Hepatocyte (in vitro differentiated cells): Measurements from ENCODE around the gene NDUFS7. TPM values are rescaled to one million over a fixed set of nuclear protein-coding genes. Genes with fewer than 3 reads are reported as not detected.

Experiments
- DNase-seq: peaks from one replicate; pipeline ENCODE4 v3.0.0-alpha.2; 2016; ENCODE audit warnings: low spot score
- H2AFZ ChIP-seq: fragments of 200-600 bp; sonication (generic); 2 replicates; pipeline ENCODE4 v1.6.0; 2016; ENCODE audit warnings: antibody characterized with exemption, mild to moderate bottlenecking
- H3K27ac ChIP-seq: fragments of 200-600 bp; sonication (generic); 2 replicates; pipeline ENCODE4 v1.5.1; 2016; ENCODE audit warnings: mild to moderate bottlenecking
- H3K27me3 ChIP-seq: fragments of 200-600 bp; sonication (generic); 2 replicates; pipeline ENCODE4 v1.6.1; 2016
- H3K36me3 ChIP-seq: fragments of 200-600 bp; sonication (generic); replicated peaks from 2 replicates; pipeline ENCODE4 v1.5.1; 2016; ENCODE audit warnings: low read depth; ENCODE audit not compliant: insufficient read depth
- H3K4me1 ChIP-seq: fragments of 200-600 bp; sonication (generic); 2 replicates; pipeline ENCODE4 v1.5.1; 2016; ENCODE audit warnings: mild to moderate bottlenecking, moderate library complexity; ENCODE audit not compliant: insufficient read depth
- H3K4me2 ChIP-seq: fragments of 200-600 bp; sonication (generic); 2 replicates; pipeline ENCODE4 v1.6.0; 2016
- H3K4me3 ChIP-seq: fragments of 200-600 bp; sonication (generic); 2 replicates; pipeline ENCODE4 v1.5.1; 2016; ENCODE audit warnings: mild to moderate bottlenecking
- H3K79me2 ChIP-seq: fragments of 200-600 bp; sonication (generic); 2 replicates; pipeline ENCODE4 v1.6.0; 2017; ENCODE audit warnings: mild to moderate bottlenecking
- H3K9me2 ChIP-seq: fragments of 200-600 bp; sonication (generic); replicated peaks from 2 replicates; pipeline ENCODE4 v1.6.0; 2017; ENCODE audit warnings: mild to moderate bottlenecking; ENCODE audit not compliant: insufficient read depth
- H3K9me3 ChIP-seq: fragments of 200-600 bp; sonication (generic); 2 replicates; pipeline ENCODE4 v1.5.1; 2016; ENCODE audit warnings: low read depth, mild to moderate bottlenecking
- H4K20me1 ChIP-seq: fragments of 200-600 bp; sonication (generic); 2 replicates; pipeline ENCODE4 v1.6.0; 2016; ENCODE audit warnings: mild to moderate bottlenecking; ENCODE audit not compliant: insufficient read depth, poor library complexity, severe bottlenecking
- CTCF ChIP-seq: fragments of 200-600 bp; sonication (generic); IDR thresholded peaks from 2 replicates; pipeline ENCODE4 v1.5.1; 2016; ENCODE audit warnings: antibody characterized with exemption, mild to moderate bottlenecking; ENCODE audit not compliant: poor library complexity
- EZH2 ChIP-seq: fragments of 200-600 bp; sonication (generic); IDR thresholded peaks from 2 replicates; pipeline ENCODE4 v1.6.1; 2016; ENCODE audit warnings: antibody characterized with exemption, mild to moderate bottlenecking, borderline replicate concordance
- EZH2phosphoT487 ChIP-seq: fragments of 200-600 bp; sonication (generic); IDR thresholded peaks from one replicate; pipeline ENCODE4 v1.6.1; 2018; ENCODE audit warnings: antibody characterized with exemption, mild to moderate bottlenecking, low read depth, moderate library complexity; ENCODE audit not compliant: unreplicated experiment, severe bottlenecking
- WGBS: methylation state at CpG from one replicate; pipeline ENCODE4 v1.1.6; 2016; ENCODE audit warnings: low lambda C conversion rate; ENCODE audit errors: missing lambda C conversion rate; 5-methylcytosine and 5-hydroxymethylcytosine counted together
- polyA plus RNA-seq: library from polyadenylated mRNA; unstranded; fragments of >200 nt; fragmentation: Nextera tagmentation; extraction: Ambion mirVana; gene quantifications from 2 replicates; pipeline ENCODE4 v1.2.1, GENCODE V29; 2016
- total RNA-seq: library from RNA; depleted of rRNA; stranded (reverse); fragments of >200 nt; gene quantifications from 2 replicates; pipeline ENCODE4 v1.2.3, GENCODE V29; 2014

NDUFS7 gene
- total and polyA plus RNA-seq, 2 experiments from 2014 or later: 81.6 to 276 TPM

GRCh38 chr19:1433119-1434039, 49.7 kb downstream of the NDUFS7 start:
- WGBS: 95% methylated on average over 44 of the region's 47 CpGs
- H3K79me2 ChIP-seq: peaks cover 18% of the 10 kb centered on the region
- no peaks in the 10 kb centered on the region for H4K20me1 ChIP-seq
- H3K9me2 ChIP-seq: no peaks in the 10 kb centered on the region
- H3K27me3 ChIP-seq: no peaks in the 10 kb centered on the region
- no peaks in the 10 kb centered on the region for H3K9me3 ChIP-seq
- no peak for TF ChIP-seq EZH2phosphoT487
- TF ChIP-seq EZH2: no peak
- TF ChIP-seq CTCF: no peak
- no peak overlapping the region for H2AFZ ChIP-seq
- no peak overlapping the region for H3K4me3 ChIP-seq
- no peaks in the 10 kb centered on the region for H3K36me3 ChIP-seq
- H3K4me1 ChIP-seq: peaks cover 5% of the 10 kb centered on the region
- no peak overlapping the region for H3K4me2 ChIP-seq
- no peak overlapping the region for H3K27ac ChIP-seq
- DNase-seq: no peak

- 96% methylated on average over 17 of the region's 17 CpGs for WGBS
- Histone ChIP-seq H3K4me3 (no peak overlapping the region), H3K79me2 (peaks cover 23% of the 10 kb centered on the region), H4K20me1 (peaks cover 2% of the 10 kb centered on the region), H3K27me3 (no peaks in the 10 kb centered on the region), H3K9me3 (no peaks in the 10 kb centered on the region), H3K4me2 (no peak overlapping the region), H3K4me1 (peaks cover 5% of the 10 kb centered on the region), H2AFZ (no peak overlapping the region), H3K9me2 (no peaks in the 10 kb centered on the region), H3K27ac (no peak overlapping the region), H3K36me3 (no peaks in the 10 kb centered on the region)
- no peak for TF ChIP-seq EZH2
- no peak for TF ChIP-seq EZH2phosphoT487
- TF ChIP-seq CTCF: no peak
- no peak for DNase-seq
Measured at GRCh38 chr19:1434040-1434366, 50.3 kb downstream of the NDUFS7 start.

- H3K4me1 ChIP-seq: peaks cover 6% of the 10 kb centered on the region
- no peaks in the 10 kb centered on the region for H3K36me3 ChIP-seq
- no peaks in the 10 kb centered on the region for H3K9me2 ChIP-seq
- no peak overlapping the region for H3K27ac ChIP-seq
- no peaks in the 10 kb centered on the region for H3K9me3 ChIP-seq
- peaks cover 23% of the 10 kb centered on the region for H3K79me2 ChIP-seq
- no peak for TF ChIP-seq EZH2
- TF ChIP-seq EZH2phosphoT487: no peak
- no peak for TF ChIP-seq CTCF
- no peaks in the 10 kb centered on the region for H3K27me3 ChIP-seq
- no peak overlapping the region for H3K4me3 ChIP-seq
- no peak overlapping the region for H3K4me2 ChIP-seq
- WGBS: 95% methylated on average over 37 of the region's 39 CpGs
- H4K20me1 ChIP-seq: peaks cover 8% of the 10 kb centered on the region
- H2AFZ ChIP-seq: no peak overlapping the region
- DNase-seq: no peak
Measured at GRCh38 chr19:1434577-1435060, 50.9 kb downstream of the NDUFS7 start.
